Sigmoid colon (tissue), 4 donors: ENCODE results near the gene DIRAS2.

Experiments used
- EP300 ChIP-seq, 4 donors: sonication (generic); formaldehyde crosslinking; IDR thresholded peaks; one replicate each; pipeline ENCODE4 v1.6.1; 2017; ENCODE audit warnings: antibody characterized with exemption in 4 of 4
- POLR2A ChIP-seq, 2 donors: fragments of 450-650 bp; IDR thresholded peaks; one replicate each; pipeline ENCODE4 v1.6.1; 2016; ENCODE audit warnings: antibody characterized with exemption in 2 of 2, mild to moderate bottlenecking in 2 of 2, moderate library complexity in 2 of 2
- TF ChIP-seq, protein P1 (sequence below), 4 experiments: fragments of 450-650 bp in 3 of 4; fragments of 200-600 bp in 1 of 4; IDR thresholded peaks; one replicate each; pipeline ENCODE4 v1.5.1; 2016 to 2019; ENCODE audit warnings: antibody characterized with exemption in 4 of 4, mild to moderate bottlenecking in 3 of 4, moderate library complexity in 2 of 4

DNA sequence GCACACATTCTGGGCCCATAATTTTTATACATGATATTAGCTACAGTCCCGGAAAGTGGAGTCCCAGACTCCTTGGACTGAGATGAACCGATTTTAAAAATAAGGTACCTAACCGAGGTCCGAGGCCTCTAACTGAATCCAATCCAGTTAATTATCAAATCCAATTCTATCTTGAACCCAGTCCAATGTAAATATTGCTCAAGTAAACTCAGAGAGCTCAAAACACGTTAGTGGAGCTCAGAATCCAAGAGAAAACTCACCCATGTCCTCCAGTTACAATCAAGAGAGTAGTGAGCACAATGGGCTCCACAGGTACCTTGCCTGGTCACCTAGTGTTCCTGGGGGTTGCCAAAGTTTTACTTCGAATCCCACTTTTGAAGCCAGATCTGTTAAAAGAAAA, 37.9 kb upstream of the DIRAS2 start:
- TF ChIP-seq POLR2A (IDR thresholded peaks at IDR 0.05) (no peak), EP300 (IDR thresholded peaks at IDR 0.05) (no peak)
- TF ChIP-seq, protein P1, sequence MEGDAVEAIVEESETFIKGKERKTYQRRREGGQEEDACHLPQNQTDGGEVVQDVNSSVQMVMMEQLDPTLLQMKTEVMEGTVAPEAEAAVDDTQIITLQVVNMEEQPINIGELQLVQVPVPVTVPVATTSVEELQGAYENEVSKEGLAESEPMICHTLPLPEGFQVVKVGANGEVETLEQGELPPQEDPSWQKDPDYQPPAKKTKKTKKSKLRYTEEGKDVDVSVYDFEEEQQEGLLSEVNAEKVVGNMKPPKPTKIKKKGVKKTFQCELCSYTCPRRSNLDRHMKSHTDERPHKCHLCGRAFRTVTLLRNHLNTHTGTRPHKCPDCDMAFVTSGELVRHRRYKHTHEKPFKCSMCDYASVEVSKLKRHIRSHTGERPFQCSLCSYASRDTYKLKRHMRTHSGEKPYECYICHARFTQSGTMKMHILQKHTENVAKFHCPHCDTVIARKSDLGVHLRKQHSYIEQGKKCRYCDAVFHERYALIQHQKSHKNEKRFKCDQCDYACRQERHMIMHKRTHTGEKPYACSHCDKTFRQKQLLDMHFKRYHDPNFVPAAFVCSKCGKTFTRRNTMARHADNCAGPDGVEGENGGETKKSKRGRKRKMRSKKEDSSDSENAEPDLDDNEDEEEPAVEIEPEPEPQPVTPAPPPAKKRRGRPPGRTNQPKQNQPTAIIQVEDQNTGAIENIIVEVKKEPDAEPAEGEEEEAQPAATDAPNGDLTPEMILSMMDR (IDR thresholded peaks at IDR 0.05) = no peak
